Measurements from ENCODE around the gene DAB2IP.

The DAB2IP gene

DNA sequence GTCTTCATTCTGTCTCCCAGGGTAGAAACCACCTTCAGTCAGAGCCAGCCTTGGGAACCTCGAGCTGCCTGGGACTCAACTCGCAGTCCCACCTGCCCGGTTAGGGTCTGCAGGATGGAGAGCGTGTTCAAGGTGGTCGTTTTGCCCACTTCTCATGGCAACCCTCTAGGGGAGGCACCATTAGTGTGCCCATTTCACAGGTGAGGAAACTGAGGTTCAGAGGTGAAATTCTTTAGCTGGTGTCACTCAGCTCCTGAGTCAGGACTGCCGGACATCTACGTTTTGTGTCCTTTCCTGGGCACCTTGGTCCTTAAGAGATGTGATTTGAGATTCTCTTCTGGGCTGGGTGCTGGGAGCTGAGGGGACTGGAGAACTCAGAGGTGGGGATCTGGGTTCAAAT lies 30.0 kb downstream of the DAB2IP start:
- Histone ChIP-seq H2BK15ac (ENCODE audit: low read depth, poor library complexity, severe bottlenecking) (no peak overlapping the region), H3K14ac (ENCODE audit: low read length in 2 of 2) (no peak overlapping the region), H3K4ac (ENCODE audit: low read depth in 1 of 2, low read length in 2 of 2) (no peak overlapping the region), H3K4me3 (ENCODE audit: insufficient read depth in 1 of 2, low read depth in 1 of 2, low read length in 2 of 2) (no peak overlapping the region), H2AFZ (ENCODE audit: low read depth, low read length) (no peak overlapping the region), H4K8ac (ENCODE audit: low read length) (no peak overlapping the region), H2BK5ac (ENCODE audit: low read depth, low read length, poor library complexity, severe bottlenecking) (no peak overlapping the region), H2BK120ac (ENCODE audit: low read depth, low read length) (no peak overlapping the region), H3K9me3 (ENCODE audit: control insufficient read depth, low read length) (no peaks in the 10 kb centered on the region), H3K18ac (ENCODE audit: low read depth in 1 of 2, low read length in 2 of 2) (no peak overlapping the region), H3K79me1 (replicated peaks; ENCODE audit: low read length, poor library complexity, severe bottlenecking) (peaks cover 9% of the 10 kb centered on the region), H2AK5ac (ENCODE audit: low read length, severe bottlenecking) (no peak overlapping the region), H3K23ac (ENCODE audit: low read length in 2 of 2) (no peak overlapping the region), H3K27me3 (ENCODE audit: control insufficient read depth in 1 of 2, insufficient read depth in 1 of 2, low read length in 2 of 2) (peaks cover 0 to 39% of the 10 kb centered on the region in 2 experiments), H3K27ac (ENCODE audit: low read length, poor library complexity, severe bottlenecking) (no peak overlapping the region), H3K4me2 (ENCODE audit: low read length, poor library complexity, severe bottlenecking) (no peak overlapping the region), H2BK12ac (ENCODE audit: low read length in 2 of 2) (no peak overlapping the region), H3K36me3 (ENCODE audit: control insufficient read depth in 1 of 2, insufficient read depth in 2 of 2, low read depth in 1 of 2, low read length in 2 of 2) (peaks cover 0 to 44% of the 10 kb centered on the region in 2 experiments), H4K91ac (ENCODE audit: low read length) (no peak overlapping the region), H3K9ac (ENCODE audit: low read length) (no peak overlapping the region), H3K4me1 (ENCODE audit: control insufficient read depth, insufficient read depth, low read depth, low read length) (peaks cover 10% of the 10 kb centered on the region)
- DNase-seq = no peak
- 95% methylated on average over 7 of the region's 7 CpGs for WGBS

DNA sequence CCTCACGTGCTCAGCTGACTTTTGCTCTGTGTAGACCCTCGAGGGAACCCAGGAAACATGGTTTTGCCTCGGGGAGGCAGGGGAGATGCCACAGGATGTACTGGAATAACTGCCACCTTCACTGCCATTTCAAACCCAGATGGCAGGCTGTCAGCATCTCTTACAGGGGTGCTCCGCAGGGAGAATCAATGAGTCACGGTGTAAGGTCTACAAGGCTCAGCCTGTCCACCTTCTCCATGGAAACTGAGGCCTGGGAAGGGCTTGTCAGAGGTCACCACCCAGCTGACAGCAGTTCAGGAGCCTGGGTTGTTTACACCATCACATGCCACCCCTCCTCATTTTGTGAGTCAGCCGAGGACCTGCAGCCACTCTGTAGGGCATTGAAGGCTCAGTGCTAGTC lies 30.8 kb downstream of the DAB2IP start:
- H3K4ac ChIP-seq (ENCODE audit: low read depth in 1 of 2, low read length in 2 of 2) = no peak overlapping the region
- peaks cover 0 to 47% of the 10 kb centered on the region in 2 experiments for H3K36me3 ChIP-seq (ENCODE audit: control insufficient read depth in 1 of 2, insufficient read depth in 2 of 2, low read depth in 1 of 2, low read length in 2 of 2)
- H3K9me3 ChIP-seq (ENCODE audit: control insufficient read depth, low read length) = no peaks in the 10 kb centered on the region
- no peak overlapping the region for H2BK120ac ChIP-seq (ENCODE audit: low read depth, low read length)
- no peak overlapping the region for H2BK12ac ChIP-seq (ENCODE audit: low read length in 2 of 2)
- WGBS = 68% methylated on average over 6 of the region's 6 CpGs
- peaks cover 0 to 40% of the 10 kb centered on the region in 2 experiments for H3K27me3 ChIP-seq (ENCODE audit: control insufficient read depth in 1 of 2, insufficient read depth in 1 of 2, low read length in 2 of 2)
- peaks cover 12% of the 10 kb centered on the region for H3K4me1 ChIP-seq (ENCODE audit: control insufficient read depth, insufficient read depth, low read depth, low read length)
- no peak overlapping the region for H2AFZ ChIP-seq (ENCODE audit: low read depth, low read length)
- no peak overlapping the region for H3K18ac ChIP-seq (ENCODE audit: low read depth in 1 of 2, low read length in 2 of 2)
- no peak overlapping the region for H4K8ac ChIP-seq (ENCODE audit: low read length)
- no peak overlapping the region for H2BK15ac ChIP-seq (ENCODE audit: low read depth, poor library complexity, severe bottlenecking)
- H3K4me2 ChIP-seq (ENCODE audit: low read length, poor library complexity, severe bottlenecking) = no peak overlapping the region
- DNase-seq = peak; percentile 20
- H2AK5ac ChIP-seq (ENCODE audit: low read length, severe bottlenecking) = no peak overlapping the region
- no peak overlapping the region for H3K23ac ChIP-seq (ENCODE audit: low read length in 2 of 2)
- no peak overlapping the region for H3K14ac ChIP-seq (ENCODE audit: low read length in 2 of 2)
- no peak overlapping the region for H3K27ac ChIP-seq (ENCODE audit: low read length, poor library complexity, severe bottlenecking)
- H4K91ac ChIP-seq (ENCODE audit: low read length) = no peak overlapping the region
- H3K9ac ChIP-seq (ENCODE audit: low read length) = no peak overlapping the region
- no peak overlapping the region for H2BK5ac ChIP-seq (ENCODE audit: low read depth, low read length, poor library complexity, severe bottlenecking)
- no peak overlapping the region for H3K4me3 ChIP-seq (ENCODE audit: insufficient read depth in 1 of 2, low read depth in 1 of 2, low read length in 2 of 2)
- peaks cover 7% of the 10 kb centered on the region for H3K79me1 ChIP-seq (replicated peaks; ENCODE audit: low read length, poor library complexity, severe bottlenecking)

DNA sequence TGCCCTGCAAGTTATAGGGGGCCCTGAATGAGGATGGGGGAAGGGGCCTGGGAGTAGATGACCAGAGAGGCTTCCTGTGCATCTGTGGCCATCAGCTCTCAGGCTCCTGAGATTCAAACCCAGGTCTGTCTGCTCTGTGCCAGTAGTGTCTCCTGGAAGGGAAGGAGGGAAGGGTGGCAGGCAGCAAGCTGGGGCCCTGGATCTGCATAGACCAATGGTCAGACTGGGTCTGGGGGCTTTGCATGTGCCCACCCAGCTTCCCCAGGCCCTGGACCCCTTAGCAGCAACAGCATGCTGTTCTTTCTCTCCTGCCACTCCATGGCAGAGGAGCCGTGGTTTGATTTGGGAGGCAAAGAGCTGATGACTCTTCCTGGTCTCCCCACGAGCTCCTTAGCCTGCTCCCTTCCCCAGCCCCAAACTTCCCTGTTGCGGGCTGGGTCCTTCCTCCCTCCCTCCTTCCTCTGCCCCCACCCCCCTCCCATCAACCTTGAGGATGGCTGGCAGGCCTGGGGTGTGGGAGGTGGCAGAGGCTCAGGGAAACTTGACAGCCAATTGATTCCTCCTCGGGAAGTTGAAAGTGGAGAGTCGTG lies 31.6 kb downstream of the DAB2IP start:
- 66% methylated on average over 3 of the region's 5 CpGs for WGBS

DNA sequence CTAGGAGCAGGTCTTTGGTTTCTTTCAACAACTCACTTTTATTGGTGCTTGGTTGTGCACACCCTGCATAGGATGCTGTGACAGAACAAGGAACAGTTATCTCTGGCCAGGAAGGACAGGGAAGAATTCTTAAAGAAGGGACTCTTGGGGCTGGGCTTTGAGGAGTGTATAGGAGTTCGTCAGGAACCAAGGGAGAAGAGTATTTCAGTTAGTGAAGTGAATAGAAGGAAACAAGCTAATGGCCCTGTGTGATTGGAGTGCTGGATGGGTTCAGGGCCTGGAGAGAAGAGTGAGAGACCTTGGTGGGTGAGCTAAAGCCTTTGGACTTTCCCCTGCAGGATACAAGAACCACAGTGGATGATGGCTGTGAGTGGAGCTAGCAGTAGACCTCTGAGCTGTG lies 32.2 kb downstream of the DAB2IP start:
- H3K9me3 ChIP-seq (ENCODE audit: control insufficient read depth, low read length) = no peaks in the 10 kb centered on the region
- no peak overlapping the region for H3K4me2 ChIP-seq (ENCODE audit: low read length, poor library complexity, severe bottlenecking)
- peaks cover 7% of the 10 kb centered on the region for H3K79me1 ChIP-seq (replicated peaks; ENCODE audit: low read length, poor library complexity, severe bottlenecking)
- no peak overlapping the region for H3K4ac ChIP-seq (ENCODE audit: low read depth in 1 of 2, low read length in 2 of 2)
- H2BK120ac ChIP-seq (ENCODE audit: low read depth, low read length) = no peak overlapping the region
- H4K91ac ChIP-seq (ENCODE audit: low read length) = no peak overlapping the region
- DNase-seq = no peak
- no peak overlapping the region for H2AK5ac ChIP-seq (ENCODE audit: low read length, severe bottlenecking)
- H3K4me1 ChIP-seq (ENCODE audit: control insufficient read depth, insufficient read depth, low read depth, low read length) = peaks cover 11% of the 10 kb centered on the region
- peaks cover 0 to 48% of the 10 kb centered on the region in 2 experiments for H3K27me3 ChIP-seq (ENCODE audit: control insufficient read depth in 1 of 2, insufficient read depth in 1 of 2, low read length in 2 of 2)
- H3K4me3 ChIP-seq (ENCODE audit: insufficient read depth in 1 of 2, low read depth in 1 of 2, low read length in 2 of 2) = no peak overlapping the region
- H4K8ac ChIP-seq (ENCODE audit: low read length) = no peak overlapping the region
- H3K18ac ChIP-seq (ENCODE audit: low read depth in 1 of 2, low read length in 2 of 2) = no peak overlapping the region
- H2BK12ac ChIP-seq (ENCODE audit: low read length in 2 of 2) = no peak overlapping the region
- no peak overlapping the region for H2AFZ ChIP-seq (ENCODE audit: low read depth, low read length)
- no peak overlapping the region for H2BK5ac ChIP-seq (ENCODE audit: low read depth, low read length, poor library complexity, severe bottlenecking)
- no peak overlapping the region for H3K27ac ChIP-seq (ENCODE audit: low read length, poor library complexity, severe bottlenecking)
- H3K9ac ChIP-seq (ENCODE audit: low read length) = no peak overlapping the region
- H3K36me3 ChIP-seq (ENCODE audit: control insufficient read depth in 1 of 2, insufficient read depth in 2 of 2, low read depth in 1 of 2, low read length in 2 of 2) = peaks cover 0 to 48% of the 10 kb centered on the region in 2 experiments
- WGBS = 70% methylated on average over 1 of the region's 1 CpG
- H2BK15ac ChIP-seq (ENCODE audit: low read depth, poor library complexity, severe bottlenecking) = no peak overlapping the region
- no peak overlapping the region for H3K14ac ChIP-seq (ENCODE audit: low read length in 2 of 2)
- no peak overlapping the region for H3K23ac ChIP-seq (ENCODE audit: low read length in 2 of 2)

More for the DNA sequence above, 31.6 kb downstream of the DAB2IP start:
- Histone ChIP-seq H3K4me3 (ENCODE audit: insufficient read depth in 1 of 2, low read depth in 1 of 2, low read length in 2 of 2) (no peak overlapping the region), H3K79me1 (replicated peaks; ENCODE audit: low read length, poor library complexity, severe bottlenecking) (peaks cover 7% of the 10 kb centered on the region), H3K23ac (ENCODE audit: low read length in 2 of 2) (no peak overlapping the region), H2AFZ (ENCODE audit: low read depth, low read length) (no peak overlapping the region), H3K4me1 (ENCODE audit: control insufficient read depth, insufficient read depth, low read depth, low read length) (peaks cover 12% of the 10 kb centered on the region), H2BK12ac (ENCODE audit: low read length in 2 of 2) (no peak overlapping the region), H3K36me3 (ENCODE audit: control insufficient read depth in 1 of 2, insufficient read depth in 2 of 2, low read depth in 1 of 2, low read length in 2 of 2) (peaks cover 0 to 47% of the 10 kb centered on the region in 2 experiments), H3K27me3 (ENCODE audit: control insufficient read depth in 1 of 2, insufficient read depth in 1 of 2, low read length in 2 of 2) (peaks cover 0 to 43% of the 10 kb centered on the region in 2 experiments), H2BK5ac (ENCODE audit: low read depth, low read length, poor library complexity, severe bottlenecking) (no peak overlapping the region), H4K91ac (ENCODE audit: low read length) (no peak overlapping the region), H3K18ac (ENCODE audit: low read depth in 1 of 2, low read length in 2 of 2) (no peak overlapping the region), H3K9me3 (ENCODE audit: control insufficient read depth, low read length) (no peaks in the 10 kb centered on the region), H3K9ac (ENCODE audit: low read length) (no peak overlapping the region), H4K8ac (ENCODE audit: low read length) (no peak overlapping the region), H3K4ac (ENCODE audit: low read depth in 1 of 2, low read length in 2 of 2) (no peak overlapping the region), H3K27ac (ENCODE audit: low read length, poor library complexity, severe bottlenecking) (no peak overlapping the region), H3K14ac (ENCODE audit: low read length in 2 of 2) (no peak overlapping the region), H3K4me2 (ENCODE audit: low read length, poor library complexity, severe bottlenecking) (no peak overlapping the region), H2AK5ac (ENCODE audit: low read length, severe bottlenecking) (no peak overlapping the region), H2BK15ac (ENCODE audit: low read depth, poor library complexity, severe bottlenecking) (no peak overlapping the region), H2BK120ac (ENCODE audit: low read depth, low read length) (no peak overlapping the region)
- DNase-seq = no peak
